Liver (tissue), 9 donors: ENCODE data around the gene TLE2. TPM values are rescaled to one million over a fixed set of nuclear protein-coding genes. Genes with fewer than 3 reads are reported as not detected.
"Not testable (repeated sequence)": the region's sequence is repeated elsewhere in the genome, so short reads cannot be mapped to it uniquely, and the experiment has no call there.

ENCODE experiments used
- DNase-seq: peaks from one replicate; pipeline ENCODE4 v3.0.0-alpha.2; 2017; ENCODE audit warnings: low spot score
- H3K27ac ChIP-seq, 2 donors: one replicate each; pipeline ENCODE4 v1.7.0; 2013; ENCODE audit warnings: inconsistent platforms in 2 of 2, low read length in 2 of 2, control low read depth in 1 of 2, low read depth in 1 of 2, mild to moderate bottlenecking in 1 of 2
- H3K27me3 ChIP-seq, 4 donors: one replicate each; pipeline versions ENCODE4 v1.6.1 to v1.7.0; 2013; ENCODE audit warnings: low read length in 3 of 4, inconsistent platforms in 1 of 4, mild to moderate bottlenecking in 1 of 4, moderate library complexity in 1 of 4; ENCODE audit not compliant: control insufficient read depth in 4 of 4, insufficient read depth in 4 of 4
- H3K36me3 ChIP-seq, 4 donors: one replicate each; pipeline versions ENCODE4 v1.6.1 to v1.7.0; 2013; ENCODE audit warnings: low read length in 3 of 4, mild to moderate bottlenecking in 3 of 4, low read depth in 1 of 4, moderate library complexity in 1 of 4; ENCODE audit not compliant: control insufficient read depth in 4 of 4, insufficient read depth in 3 of 4
- H3K4me1 ChIP-seq, 4 donors: one replicate each; pipeline versions ENCODE4 v1.6.1 to v1.7.0; 2013; ENCODE audit warnings: low read length in 3 of 4, mild to moderate bottlenecking in 3 of 4, moderate library complexity in 1 of 4; ENCODE audit not compliant: control insufficient read depth in 4 of 4, insufficient read depth in 4 of 4
- H3K4me3 ChIP-seq, 3 donors: one replicate each; pipeline versions ENCODE4 v1.6.1 to v1.7.0; 2013; ENCODE audit warnings: low read length in 3 of 3, control low read depth in 1 of 3, low read depth in 1 of 3, mild to moderate bottlenecking in 1 of 3
- H3K9ac ChIP-seq, 2 donors: one replicate each; pipeline ENCODE4 v1.7.0; 2013; ENCODE audit warnings: low read length in 2 of 2, mild to moderate bottlenecking in 2 of 2, moderate library complexity in 2 of 2, control low read depth in 1 of 2, low read depth in 1 of 2
- H3K9me3 ChIP-seq, 4 donors: one replicate each; pipeline versions ENCODE4 v1.6.1 to v1.7.0; 2013; ENCODE audit warnings: low read length in 3 of 4; ENCODE audit not compliant: control insufficient read depth in 4 of 4
- ATF3 ChIP-seq: IDR thresholded peaks from 2 replicates; pipeline ENCODE4 v1.6.1; 2016; ENCODE audit warnings: antibody characterized with exemption
- EGR1 ChIP-seq, 2 donors: IDR thresholded peaks; 2 replicates each; pipeline ENCODE4 v1.6.1; 2016 to 2018; ENCODE audit warnings: antibody characterized with exemption in 2 of 2, low read depth in 2 of 2
- FOXA2 ChIP-seq: IDR thresholded peaks from 2 replicates; pipeline ENCODE4 v1.6.1; 2016; ENCODE audit warnings: antibody characterized with exemption
- HNF4G ChIP-seq: IDR thresholded peaks from 2 replicates; pipeline ENCODE4 v1.6.1; 2016; ENCODE audit warnings: antibody characterized with exemption
- JUND ChIP-seq, 2 donors: IDR thresholded peaks; 2 replicates each; pipeline ENCODE4 v1.6.1; 2016; ENCODE audit warnings: antibody characterized with exemption in 2 of 2
- MAX ChIP-seq: IDR thresholded peaks from 2 replicates; pipeline ENCODE4 v1.6.1; 2016; ENCODE audit warnings: antibody characterized with exemption
- NR2F2 ChIP-seq: IDR thresholded peaks from 2 replicates; pipeline ENCODE4 v1.6.1; 2016; ENCODE audit warnings: antibody characterized with exemption
- RAD21 ChIP-seq, 2 donors: IDR thresholded peaks; 2 replicates each; pipeline ENCODE4 v1.6.1; 2016; ENCODE audit warnings: antibody characterized with exemption in 2 of 2, mild to moderate bottlenecking in 2 of 2
- REST ChIP-seq: IDR thresholded peaks from 2 replicates; pipeline ENCODE4 v1.6.1; 2016; ENCODE audit warnings: antibody characterized with exemption, mild to moderate bottlenecking
- RXRA ChIP-seq, 2 donors: IDR thresholded peaks; 2 replicates each; pipeline ENCODE4 v1.6.1; 2017 to 2018; ENCODE audit warnings: antibody characterized with exemption in 2 of 2, mild to moderate bottlenecking in 1 of 2
- SP1 ChIP-seq: IDR thresholded peaks from 2 replicates; pipeline ENCODE4 v1.6.1; 2018; ENCODE audit warnings: antibody characterized with exemption, mild to moderate bottlenecking
- TAF1 ChIP-seq: conservative IDR thresholded peaks from 2 replicates; pipeline ENCODE4 v1.6.1; 2016; ENCODE audit warnings: antibody characterized with exemption, mild to moderate bottlenecking
- YY1 ChIP-seq: IDR thresholded peaks from 2 replicates; pipeline ENCODE4 v1.6.1; 2016; ENCODE audit warnings: antibody characterized with exemption, mild to moderate bottlenecking
- ZBTB33 ChIP-seq: IDR thresholded peaks from 2 replicates; pipeline ENCODE4 v1.6.1; 2016; ENCODE audit warnings: antibody characterized with exemption
- WGBS: extraction: QIAGEN DNeasy Blood & Tissue Kit; methylation state at CpG from one replicate; pipeline ENCODE4 v1.1.7; 2013; 5-methylcytosine and 5-hydroxymethylcytosine counted together
- polyA plus RNA-seq, 2 donors: library from polyadenylated mRNA; stranded (reverse) in 1 of 2; unstranded in 1 of 2; fragments of 200-250 nt in 1 of 2; fragments of >200 nt in 1 of 2; fragmentation: Nextera tagmentation in 1 of 2; extraction: Ambion mirVana in 1 of 2; gene quantifications; one replicate each; pipeline versions ENCODE4 v1.2.1 to v1.2.3, GENCODE V29; 2013 to 2015
- total RNA-seq, 2 donors: library from RNA; depleted of rRNA; stranded (reverse); fragments of >200 nt; gene quantifications; one replicate each; pipeline ENCODE4 v1.2.3, GENCODE V29; 2014
- donor health status: healthy.
- donor health status: healthy.
- donor health status: healthy.
- donor health status: healthy.
- donor health status: healthy.

TLE2 gene
- total and polyA plus RNA-seq, 4 donors = 3.6 to 9.3 (median 5.8) TPM

- Histone ChIP-seq H3K27ac (peak overlapping the region; percentile 15 to 46), H3K4me3 (no peak overlapping the region), H3K9me3 (no peaks in the 10 kb centered on the region), H3K9ac (peak overlapping the region in 1 of 2 donors; percentile 13), H3K36me3 (no peaks in the 10 kb centered on the region), H3K4me1 (peaks cover 4 to 10% (median 8%) of the 10 kb centered on the region in 4 donors), H3K27me3 (no peaks in the 10 kb centered on the region)
- WGBS = 15% methylated on average over 5 of the region's 5 CpGs
- no peak for DNase-seq
- TF ChIP-seq RXRA (IDR thresholded peaks at IDR 0.05) = no peak
- TF ChIP-seq RAD21 (IDR thresholded peaks at IDR 0.05) = peak; percentile 14 to 49
- no peak for TF ChIP-seq SP1
- TF ChIP-seq HNF4G = no peak
- no peak for TF ChIP-seq ATF3
- TF ChIP-seq MAX = no peak
- TF ChIP-seq YY1 = peak; percentile 28
- TF ChIP-seq FOXA2 = no peak
- TF ChIP-seq EGR1 (IDR thresholded peaks at IDR 0.05; ENCODE audit: low read depth in 2 of 2) = no peak
- TF ChIP-seq NR2F2 = peak; percentile 40
- no peak for TF ChIP-seq TAF1
Observed at GRCh38 chr19:2969104-2969504, 60.0 kb downstream of the TLE2 start.

- no peaks in the 10 kb centered on the region for H3K27me3 ChIP-seq
- no peak overlapping the region for H3K4me3 ChIP-seq
- DNase-seq = no peak
- TF ChIP-seq HNF4G (no peak), MAX (no peak), FOXA2 (no peak), TAF1 (no peak), RAD21 (IDR thresholded peaks at IDR 0.05) (no peak), ZBTB33 (no peak)
- no peaks in the 10 kb centered on the region for H3K36me3 ChIP-seq
- 77% methylated on average over 8 of the region's 8 CpGs for WGBS
- no peak overlapping the region for H3K27ac ChIP-seq
- no peaks in the 10 kb centered on the region for H3K9me3 ChIP-seq
- H3K9ac ChIP-seq = no peak overlapping the region
- H3K4me1 ChIP-seq = peaks cover 4 to 10% (median 8%) of the 10 kb centered on the region in 4 donors
Observed at GRCh38 chr19:2967972-2968371, 61.1 kb downstream of the TLE2 start.

- H3K36me3 ChIP-seq = no peaks in the 10 kb centered on the region
- H3K27ac ChIP-seq = no peak overlapping the region
- WGBS = 98% methylated on average over 5 of the region's 5 CpGs
- DNase-seq = no peak
- TF ChIP-seq ZBTB33 (no peak), HNF4G (no peak), TAF1 (no peak), EGR1 (IDR thresholded peaks at IDR 0.05; ENCODE audit: low read depth in 2 of 2) (no peak), REST (no peak), JUND (IDR thresholded peaks at IDR 0.05) (no peak), FOXA2 (no peak)
- H3K9me3 ChIP-seq = no peaks in the 10 kb centered on the region
- no peak overlapping the region for H3K4me3 ChIP-seq
- peaks cover 4 to 14% (median 7%) of the 10 kb centered on the region in 4 donors for H3K4me1 ChIP-seq
- no peak overlapping the region for H3K9ac ChIP-seq
- no peaks in the 10 kb centered on the region for H3K27me3 ChIP-seq
Observed at GRCh38 chr19:2964874-2965273, 64.2 kb downstream of the TLE2 start.

- 89% methylated on average over 12 of the region's 12 CpGs for WGBS
- H3K4me3 ChIP-seq, H3K27me3 ChIP-seq: not testable (repeated sequence)
Observed at GRCh38 chr19:2963631-2964030, 65.4 kb downstream of the TLE2 start.

More at GRCh38 chr19:2963631-2964030, 65.4 kb downstream of the TLE2 start:
- not testable (repeated sequence) for H3K4me1 ChIP-seq, H3K36me3 ChIP-seq, H3K9ac ChIP-seq, H3K9me3 ChIP-seq, DNase-seq, H3K27ac ChIP-seq
